ENCODE data around the gene DNAH10.

DNAH10 gene

DNA sequence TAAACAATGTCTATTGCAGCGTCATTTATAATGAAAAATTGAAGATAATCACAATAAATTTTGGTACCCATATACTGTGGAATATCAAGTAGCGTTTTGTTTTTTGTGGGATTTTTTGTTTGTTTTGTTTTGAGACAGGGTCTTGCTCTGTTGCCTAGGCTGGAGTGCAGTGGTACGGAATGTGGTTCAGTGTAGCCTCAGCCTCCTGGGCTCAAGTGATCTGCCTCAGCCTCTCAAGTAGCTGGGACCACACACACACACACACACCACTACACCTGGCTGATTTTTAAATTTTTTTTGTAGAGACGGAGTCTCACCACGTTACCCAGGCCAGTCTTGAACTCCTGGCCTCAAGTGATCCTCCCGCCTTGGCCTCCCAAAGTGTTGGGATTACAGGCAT, 217.5 kb downstream of the DNAH10 start:
- no peak for DNase-seq (ENCODE audit: low spot score)
- Histone ChIP-seq H3K27ac (no peak overlapping the region), H3K4me3 (no peak overlapping the region)
- TF ChIP-seq, protein P1, sequence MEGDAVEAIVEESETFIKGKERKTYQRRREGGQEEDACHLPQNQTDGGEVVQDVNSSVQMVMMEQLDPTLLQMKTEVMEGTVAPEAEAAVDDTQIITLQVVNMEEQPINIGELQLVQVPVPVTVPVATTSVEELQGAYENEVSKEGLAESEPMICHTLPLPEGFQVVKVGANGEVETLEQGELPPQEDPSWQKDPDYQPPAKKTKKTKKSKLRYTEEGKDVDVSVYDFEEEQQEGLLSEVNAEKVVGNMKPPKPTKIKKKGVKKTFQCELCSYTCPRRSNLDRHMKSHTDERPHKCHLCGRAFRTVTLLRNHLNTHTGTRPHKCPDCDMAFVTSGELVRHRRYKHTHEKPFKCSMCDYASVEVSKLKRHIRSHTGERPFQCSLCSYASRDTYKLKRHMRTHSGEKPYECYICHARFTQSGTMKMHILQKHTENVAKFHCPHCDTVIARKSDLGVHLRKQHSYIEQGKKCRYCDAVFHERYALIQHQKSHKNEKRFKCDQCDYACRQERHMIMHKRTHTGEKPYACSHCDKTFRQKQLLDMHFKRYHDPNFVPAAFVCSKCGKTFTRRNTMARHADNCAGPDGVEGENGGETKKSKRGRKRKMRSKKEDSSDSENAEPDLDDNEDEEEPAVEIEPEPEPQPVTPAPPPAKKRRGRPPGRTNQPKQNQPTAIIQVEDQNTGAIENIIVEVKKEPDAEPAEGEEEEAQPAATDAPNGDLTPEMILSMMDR (IDR thresholded peaks at IDR 0.05), result no peak

DNA sequence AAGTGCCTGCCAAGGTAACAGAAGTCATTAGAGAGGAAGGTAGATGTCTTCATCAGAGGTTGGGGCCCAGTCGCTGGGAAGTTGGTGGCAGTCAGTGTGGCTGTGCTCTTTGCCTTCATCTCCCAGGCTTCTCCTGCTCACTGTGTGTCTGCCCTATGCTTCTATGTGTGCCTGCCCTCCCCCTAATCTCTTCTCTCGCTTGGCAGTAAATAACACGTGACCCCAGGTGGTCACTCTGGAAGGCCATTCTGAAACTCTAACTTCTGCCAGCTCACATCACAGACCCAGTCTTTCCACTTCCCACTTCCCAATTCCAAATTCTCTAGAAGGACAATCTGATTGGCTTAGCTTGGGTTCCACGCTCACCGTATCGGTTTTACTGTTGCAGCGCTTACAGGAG, 220.2 kb downstream of the DNAH10 start:
- DNase-seq (ENCODE audit: low spot score), result no peak
- H3K4me3 ChIP-seq, result no peak overlapping the region
- TF ChIP-seq, protein P1 (IDR thresholded peaks at IDR 0.05), result no peak
- H3K27ac ChIP-seq, result no peak overlapping the region

DNA sequence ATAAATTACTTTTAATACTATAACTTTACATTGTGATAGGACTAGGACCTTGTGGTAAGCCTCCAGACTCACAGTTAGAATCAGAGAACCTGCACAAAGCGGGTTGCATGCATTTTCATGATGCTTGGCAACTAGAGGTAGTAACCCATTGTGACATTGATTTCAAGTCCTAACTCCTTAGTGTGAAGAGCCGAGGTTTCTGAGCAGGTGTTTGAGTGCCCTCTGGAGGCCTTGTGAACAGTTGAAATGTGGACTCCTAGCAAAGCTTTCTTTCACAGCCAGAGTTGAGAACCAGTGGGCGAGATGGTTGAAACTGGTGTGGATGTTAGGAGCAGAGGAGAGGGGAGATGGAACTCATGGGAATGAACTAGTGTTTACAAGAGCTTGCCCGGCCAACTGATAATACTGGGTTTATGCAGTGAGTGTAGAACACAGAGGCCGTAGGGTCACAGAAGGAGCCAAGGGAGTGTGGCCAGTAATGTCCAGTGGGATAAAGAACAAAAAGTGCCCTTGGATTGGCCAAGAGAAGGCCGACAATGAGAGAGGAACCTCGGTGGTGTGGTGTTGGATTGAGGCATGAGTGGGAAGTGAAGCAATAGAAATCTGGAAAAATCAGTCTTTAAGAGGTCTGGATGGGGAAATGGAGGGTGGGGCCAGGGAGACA, 221.9 kb downstream of the DNAH10 start:
- no peak for DNase-seq (ENCODE audit: low spot score)
- Histone ChIP-seq H3K4me3 (no peak overlapping the region), H3K27ac (peak overlapping the region in 1 of 2 donors; percentile 22)
- TF ChIP-seq, protein P1 (IDR thresholded peaks at IDR 0.05), result peak; percentile 63

DNA sequence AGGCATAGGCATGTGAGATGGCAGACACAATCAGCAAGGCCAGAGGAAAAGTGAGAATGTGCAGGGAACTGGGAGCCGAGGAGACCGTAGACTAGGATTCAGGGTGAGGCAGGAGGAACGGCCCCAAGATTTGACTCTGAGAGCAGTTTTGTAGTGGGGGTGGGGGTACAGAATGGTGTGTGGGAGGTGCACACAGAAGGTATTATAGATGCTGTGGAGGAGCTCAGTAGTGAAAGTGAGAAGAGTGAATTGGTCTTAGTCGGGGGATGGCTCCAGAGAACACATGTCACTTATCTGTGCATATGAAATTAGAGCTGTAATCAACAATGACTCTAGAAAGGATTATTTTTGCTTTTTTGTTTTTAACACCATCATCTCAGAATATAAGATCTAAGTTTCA, 222.8 kb downstream of the DNAH10 start:
- no peak for DNase-seq (ENCODE audit: low spot score)
- TF ChIP-seq, protein P1 (IDR thresholded peaks at IDR 0.05), result no peak
- H3K4me3 ChIP-seq, result no peak overlapping the region

More for the DNA sequence above, 222.8 kb downstream of the DNAH10 start:
- H3K27ac ChIP-seq, result no peak overlapping the region
